ENCODE results near the gene TAB2. TPM values are rescaled to one million over a fixed set of nuclear protein-coding genes. Genes with fewer than 3 reads are reported as not detected.

Gene TAB2
- total and polyA plus RNA-seq, 9 of the 15 experiments (the other 6 are each of a cell fraction or from before 2014, with no cell fraction given): 9.1 to 38.3 (median 18.6) TPM

- Histone ChIP-seq H3K9ac (ENCODE audit: insufficient read depth in 1 of 2, low read depth in 2 of 2, low read length in 2 of 2) (no peak overlapping the region), H2AFZ (ENCODE audit: low read depth, low read length) (no peak overlapping the region), H3K27ac (ENCODE audit: extremely low read depth, low read depth, low read length) (no peak overlapping the region), H3K4me3 (no peak overlapping the region), H3K9me1 (ENCODE audit: control insufficient read depth, insufficient read depth, low read length) (no peaks in the 10 kb centered on the region), H3K9me3 (replicated peaks; ENCODE audit: control insufficient read depth, insufficient read depth, low read depth, low read length) (no peaks in the 10 kb centered on the region), H4K20me1 (replicated peaks; ENCODE audit: control insufficient read depth, insufficient read depth, low read length) (peaks cover 10% of the 10 kb centered on the region), H3K79me2 (ENCODE audit: control insufficient read depth, insufficient read depth, low read length) (peaks cover 97% of the 10 kb centered on the region), H3K36me3 (ENCODE audit: control insufficient read depth, insufficient read depth, low read length) (no peaks in the 10 kb centered on the region), H3K27me3 (ENCODE audit: control insufficient read depth in 2 of 2, insufficient read depth in 2 of 2, low read length in 2 of 2) (no peaks in the 10 kb centered on the region), H3K4me1 (replicated peaks in 1 of 2; ENCODE audit: control insufficient read depth in 2 of 2, insufficient read depth in 2 of 2, low read length in 2 of 2) (peaks cover 0 to 4% of the 10 kb centered on the region in 2 experiments; a peak in 3 of 5 replicates), H3K4me2 (ENCODE audit: insufficient read depth, low read length) (no peak overlapping the region)
- intact Hi-C loops (cut with micrococcal nuclease) (loop anchor here (5.0 kb wide), 1 partner anchor 34 kb away; no protein-coding TSS in a partner anchor), in situ Hi-C loops (cut with MboI) (no loop called here)
- CTCF ChIA-PET (ENCODE audit: low intra/inter-chr PET ratio): no interaction called here
- POLR2A ChIA-PET: interaction anchor here (0.6 to 2.7 kb wide), 3 partner anchors 8 to 11 kb away, joined by 3 to 11 read pairs (median 6); no protein-coding TSS in a partner anchor
- 48% methylated on average over 2 of the region's 2 CpGs for WGBS (ENCODE audit: insufficient coverage, low coverage, missing lambda C conversion rate)
- no peak for FAIRE-seq
- BruUV-seq (replicated peaks): no TSS peak
- no peak for TF ChIP-seq FUS (optimal IDR thresholded peaks at IDR 0.05; ENCODE audit: low read depth, low read length)
- DNase-seq (ENCODE audit: extremely low read depth in 1 of 4, low spot score in 3 of 4): no peak
- ATAC-seq: no peak
Observed at GRCh38 chr6:149323353-149323752, 5.8 kb downstream of the TAB2 start.

DNA sequence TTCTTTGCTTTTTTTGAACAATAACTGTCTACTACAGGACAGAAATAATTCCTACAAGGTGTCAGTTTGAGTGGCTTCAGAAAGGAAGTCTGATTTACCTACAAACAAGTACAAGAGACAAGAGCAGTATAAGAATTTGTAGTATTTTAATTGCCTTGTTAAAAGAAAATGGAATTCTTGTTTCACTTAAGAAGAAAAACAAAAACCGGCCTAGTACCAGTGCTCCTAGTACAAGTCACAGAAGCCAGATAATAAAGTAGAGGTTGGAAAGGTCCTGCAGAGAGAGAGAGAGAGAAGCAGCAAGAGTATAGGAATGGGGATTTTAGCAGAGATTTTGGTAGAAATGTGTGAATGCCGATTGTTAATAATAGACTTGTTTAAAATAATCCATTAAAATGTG is 6.4 kb downstream of the TAB2 start:
- WGBS (ENCODE audit: insufficient coverage, low coverage, missing lambda C conversion rate): 57% methylated on average over 2 of the region's 2 CpGs
- no TSS peak for BruUV-seq (replicated peaks)
- Histone ChIP-seq H3K4me2 (ENCODE audit: insufficient read depth, low read length) (no peak overlapping the region), H3K27me3 (ENCODE audit: control insufficient read depth in 2 of 2, insufficient read depth in 2 of 2, low read length in 2 of 2) (no peaks in the 10 kb centered on the region), H3K4me1 (replicated peaks in 1 of 2; ENCODE audit: control insufficient read depth in 2 of 2, insufficient read depth in 2 of 2, low read length in 2 of 2) (peaks cover 4 to 5% of the 10 kb centered on the region in 2 experiments; a peak in 4 of 5 replicates), H3K27ac (ENCODE audit: extremely low read depth, low read depth, low read length) (no peak overlapping the region), H2AFZ (ENCODE audit: low read depth, low read length) (no peak overlapping the region), H3K79me2 (ENCODE audit: control insufficient read depth, insufficient read depth, low read length) (peaks cover 97% of the 10 kb centered on the region), H3K9me1 (ENCODE audit: control insufficient read depth, insufficient read depth, low read length) (no peaks in the 10 kb centered on the region), H3K9me3 (replicated peaks; ENCODE audit: control insufficient read depth, insufficient read depth, low read depth, low read length) (no peaks in the 10 kb centered on the region), H4K20me1 (replicated peaks; ENCODE audit: control insufficient read depth, insufficient read depth, low read length) (peaks cover 5% of the 10 kb centered on the region), H3K9ac (ENCODE audit: insufficient read depth in 1 of 2, low read depth in 2 of 2, low read length in 2 of 2) (no peak overlapping the region), H3K36me3 (ENCODE audit: control insufficient read depth, insufficient read depth, low read length) (no peaks in the 10 kb centered on the region), H3K4me3 (no peak overlapping the region)
- intact Hi-C loops (cut with micrococcal nuclease): loop anchor here (5.0 kb wide), 1 partner anchor 33 kb away; no protein-coding TSS in a partner anchor
- ATAC-seq (no peak), FAIRE-seq (no peak), DNase-seq (ENCODE audit: extremely low read depth in 1 of 4, low spot score in 3 of 4) (no peak)
- ChIA-PET CTCF (ENCODE audit: low intra/inter-chr PET ratio) (interaction anchor here (0.7 kb wide), 1 partner anchor 608 kb away, joined by 3 read pairs; no protein-coding TSS in a partner anchor), POLR2A (no interaction called here)
- in situ Hi-C loops (cut with MboI): no loop called here
- no peak for TF ChIP-seq HINFP (tag; conservative IDR thresholded peaks at IDR 0.05; ENCODE audit: low read depth)
- TF ChIP-seq ZNF354B (CRISPR knock-in tag; IDR thresholded peaks at IDR 0.05): no peak
- TF ChIP-seq ZNF24 (IDR thresholded peaks at IDR 0.05): no peak
- TF ChIP-seq MYBL2 (IDR thresholded peaks at IDR 0.05; ENCODE audit: low read depth): no peak
- TF ChIP-seq MYBL2 (CRISPR knock-in tag; IDR thresholded peaks at IDR 0.05; ENCODE audit: borderline replicate concordance): no peak
- no peak for TF ChIP-seq FUS (optimal IDR thresholded peaks at IDR 0.05; ENCODE audit: low read depth, low read length)
- TF ChIP-seq, protein P1, sequence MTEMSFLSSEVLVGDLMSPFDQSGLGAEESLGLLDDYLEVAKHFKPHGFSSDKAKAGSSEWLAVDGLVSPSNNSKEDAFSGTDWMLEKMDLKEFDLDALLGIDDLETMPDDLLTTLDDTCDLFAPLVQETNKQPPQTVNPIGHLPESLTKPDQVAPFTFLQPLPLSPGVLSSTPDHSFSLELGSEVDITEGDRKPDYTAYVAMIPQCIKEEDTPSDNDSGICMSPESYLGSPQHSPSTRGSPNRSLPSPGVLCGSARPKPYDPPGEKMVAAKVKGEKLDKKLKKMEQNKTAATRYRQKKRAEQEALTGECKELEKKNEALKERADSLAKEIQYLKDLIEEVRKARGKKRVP (CRISPR knock-in tag; IDR thresholded peaks at IDR 0.05): no peak
- TF ChIP-seq SP2 (IDR thresholded peaks at IDR 0.05; ENCODE audit: extremely low read depth, low read depth, low read length, poor library complexity, severe bottlenecking): no peak
- no peak for TF ChIP-seq ZNF740 (CRISPR knock-in tag; IDR thresholded peaks at IDR 0.05)
- TF ChIP-seq ZNF740 (tag; IDR thresholded peaks at IDR 0.05): no peak
- TF ChIP-seq SETDB1 (IDR thresholded peaks at IDR 0.05; ENCODE audit: low read length): no peak
- no peak for TF ChIP-seq EGR1 (conservative IDR thresholded peaks at IDR 0.05)
- TF ChIP-seq EP400 (IDR thresholded peaks at IDR 0.05): no peak
